Measurements from ENCODE around the gene MUC21.
"Not testable (repeated sequence)": the region's sequence is repeated elsewhere in the genome, so short reads cannot be mapped to it uniquely, and the experiment has no call there.

The MUC21 gene

GRCh38 chr6:31011153-31011552, 27.6 kb downstream of the MUC21 start:
- Histone ChIP-seq H3K4me3 (no peak overlapping the region), H4K20me1 (no peaks in the 10 kb centered on the region), H3K9ac (no peak overlapping the region), H3K4me1 (peaks cover 0 to 18% (median 0%) of the 10 kb centered on the region in 10 experiments; a peak in 7 of 20 replicates), H3K4me2 (peak overlapping the region in 3 of 11 experiments; percentile 67 to 75 (median 71); a peak in 3 of 22 replicates), H3K27ac (no peak overlapping the region), H3K27me3 (no peaks in the 10 kb centered on the region), H3K36me3 (no peaks in the 10 kb centered on the region), H3K9me3 (replicated peaks in 1 of 11) (peaks cover 18 to 25% (median 20%) of the 10 kb centered on the region in 11 experiments)
- TF ChIP-seq Cebpa-rat (IDR thresholded peaks at IDR 0.05): no peak

GRCh38 chr6:31016659-31017299, 33.3 kb downstream of the MUC21 start:
- Histone ChIP-seq H3K36me3 (no peaks in the 10 kb centered on the region; a peak in 1 of 22 replicates), H3K9me3 (replicated peaks in 1 of 11) (peaks cover 25 to 35% (median 28%) of the 10 kb centered on the region in 11 experiments), H3K4me1 (peaks cover 0 to 7% (median 0%) of the 10 kb centered on the region in 10 experiments; a peak in 3 of 20 replicates), H3K27ac (no peak overlapping the region), H3K4me2 (no peak overlapping the region), H3K9ac (no peak overlapping the region), H4K20me1 (no peaks in the 10 kb centered on the region), H3K27me3 (no peaks in the 10 kb centered on the region), H3K4me3 (no peak overlapping the region)
- no peak for TF ChIP-seq Cebpa-rat (IDR thresholded peaks at IDR 0.05)

- H4K20me1 ChIP-seq, H3K36me3 ChIP-seq, H3K27me3 ChIP-seq, H3K4me2 ChIP-seq, H3K27ac ChIP-seq, H3K9ac ChIP-seq, H3K4me1 ChIP-seq, H3K4me3 ChIP-seq: not testable (repeated sequence)
- H3K9me3 ChIP-seq (replicated peaks in 1 of 11): peaks cover 25 to 35% (median 29%) of the 10 kb centered on the region in 11 experiments
Observed at GRCh38 chr6:31017436-31017835, 33.9 kb downstream of the MUC21 start.

GRCh38 chr6:31020057-31020456, 36.5 kb downstream of the MUC21 start:
- Histone ChIP-seq H3K4me1 (peaks cover 0 to 7% (median 0%) of the 10 kb centered on the region in 10 experiments; a peak in 3 of 20 replicates), H3K4me3 (no peak overlapping the region), H3K4me2 (no peak overlapping the region), H3K27me3 (no peaks in the 10 kb centered on the region), H4K20me1 (no peaks in the 10 kb centered on the region), H3K9ac (no peak overlapping the region), H3K36me3 (no peaks in the 10 kb centered on the region; a peak in 1 of 22 replicates), H3K27ac (peak overlapping the region in 1 of 11 experiments; percentile 20; a peak in 1 of 22 replicates), H3K9me3 (replicated peaks in 1 of 11) (peaks cover 18 to 40% (median 30%) of the 10 kb centered on the region in 11 experiments)
- no peak for TF ChIP-seq Cebpa-rat (IDR thresholded peaks at IDR 0.05)

GRCh38 chr6:31020631-31021255, 37.2 kb downstream of the MUC21 start:
- not testable (repeated sequence) for H3K4me1 ChIP-seq, H3K4me3 ChIP-seq, H3K4me2 ChIP-seq, H3K27me3 ChIP-seq, H3K27ac ChIP-seq, H4K20me1 ChIP-seq, H3K36me3 ChIP-seq, H3K9ac ChIP-seq
- peaks cover 11 to 33% (median 23%) of the 10 kb centered on the region in 11 experiments for H3K9me3 ChIP-seq (replicated peaks in 1 of 11)

GRCh38 chr6:31021705-31022531, 38.4 kb downstream of the MUC21 start:
- H3K4me3 ChIP-seq, H4K20me1 ChIP-seq, H3K27ac ChIP-seq, H3K9ac ChIP-seq, H3K4me1 ChIP-seq, H3K36me3 ChIP-seq, H3K27me3 ChIP-seq, H3K4me2 ChIP-seq: not testable (repeated sequence)
- H3K9me3 ChIP-seq (replicated peaks in 1 of 11): peaks cover 0 to 24% (median 13%) of the 10 kb centered on the region in 11 experiments; a peak in 18 of 22 replicates

GRCh38 chr6:31025595-31025994, 42.1 kb downstream of the MUC21 start:
- Histone ChIP-seq H3K9me3 (replicated peaks in 1 of 11) (peaks cover 0 to 36% (median 14%) of the 10 kb centered on the region in 11 experiments; a peak in 16 of 22 replicates), H3K4me3 (no peak overlapping the region), H4K20me1 (no peaks in the 10 kb centered on the region), H3K4me1 (no peaks in the 10 kb centered on the region), H3K4me2 (no peak overlapping the region), H3K9ac (no peak overlapping the region), H3K27ac (no peak overlapping the region), H3K27me3 (peaks cover 5 to 30% (median 22%) of the 10 kb centered on the region in 11 experiments; a peak in 17 of 22 replicates), H3K36me3 (no peaks in the 10 kb centered on the region)
- no peak for TF ChIP-seq Cebpa-rat (IDR thresholded peaks at IDR 0.05)

- no peak overlapping the region for H3K4me2 ChIP-seq
- H4K20me1 ChIP-seq: no peaks in the 10 kb centered on the region
- H3K4me1 ChIP-seq: peaks cover 0 to 23% (median 0%) of the 10 kb centered on the region in 10 experiments; a peak in 4 of 20 replicates
- no peak overlapping the region for H3K9ac ChIP-seq
- H3K4me3 ChIP-seq: no peak overlapping the region
- no peak for TF ChIP-seq Cebpa-rat (IDR thresholded peaks at IDR 0.05)
- no peaks in the 10 kb centered on the region for H3K36me3 ChIP-seq
- H3K27ac ChIP-seq: no peak overlapping the region
- H3K9me3 ChIP-seq (replicated peaks in 1 of 11): peaks cover 0 to 20% (median 3%) of the 10 kb centered on the region in 11 experiments; a peak in 5 of 22 replicates
- H3K27me3 ChIP-seq: peaks cover 5 to 30% (median 22%) of the 10 kb centered on the region in 11 experiments; a peak in 17 of 22 replicates
Observed at GRCh38 chr6:31031095-31031494, 47.6 kb downstream of the MUC21 start.

- Histone ChIP-seq H3K4me2 (peak overlapping the region in 2 of 11 experiments; percentile 5 to 45; a peak in 2 of 22 replicates), H3K27ac (no peak overlapping the region), H3K9ac (no peak overlapping the region), H3K4me3 (no peak overlapping the region), H3K9me3 (replicated peaks in 1 of 11) (peaks cover 0 to 8% (median 0%) of the 10 kb centered on the region in 11 experiments; a peak in 2 of 22 replicates), H3K4me1 (peaks cover 0 to 39% (median 6%) of the 10 kb centered on the region in 10 experiments; a peak in 8 of 20 replicates), H4K20me1 (no peaks in the 10 kb centered on the region), H3K36me3 (no peaks in the 10 kb centered on the region), H3K27me3 (peaks cover 0 to 16% (median 9%) of the 10 kb centered on the region in 11 experiments; a peak in 11 of 22 replicates)
- no peak for TF ChIP-seq Cebpa-rat (IDR thresholded peaks at IDR 0.05)
Observed at GRCh38 chr6:31033075-31033474, 49.6 kb downstream of the MUC21 start.
